IMR-90 (cell line): Measurements from ENCODE around the gene PIM3. TPM values are rescaled to one million over a fixed set of nuclear protein-coding genes. Genes with fewer than 3 reads are reported as not detected.

ENCODE experiments used
- ATAC-seq: fragments of 200-7000 bp; cut with Tn5 transposase; 2 replicates; pipeline ENCODE4 v1.9.1; 2020; ENCODE audit warnings: low read depth, mild to moderate bottlenecking, moderate library complexity
- BruUV-seq: library from RNA; stranded (reverse); fragments of 400-500 nt; replicated peaks from 2 replicates; lab custom pipeline; 2021; lab: Mats Ljungman, UMichigan
- CTCF ChIA-PET: fragments of 300-600 bp; formaldehyde crosslinking; extraction: SDS; loops from one replicate; lab custom pipeline; 2021; ENCODE audit warnings: antibody characterized with exemption; lab: Yijun Ruan, JAX
- POLR2A ChIA-PET: fragments of 300-600 bp; sonication (Branson Sonifier 250); formaldehyde crosslinking; loops from one replicate; lab custom pipeline; 2022; ENCODE audit warnings: antibody characterized with exemption; ENCODE audit not compliant: unreplicated experiment; lab: Charles Lee
- DNase-seq: peaks from one replicate; pipeline ENCODE4 v3.0.0; 2013
- H2AFZ ChIP-seq: replicated peaks from 2 replicates; pipeline ENCODE3; 2013; ENCODE audit warnings: low read length, mild to moderate bottlenecking; ENCODE audit not compliant: poor library complexity
- H2AK5ac ChIP-seq: 2 replicates; pipeline ENCODE4 v1.6.1; 2013; ENCODE audit warnings: low read depth, low read length, inconsistent platforms
- H2AK9ac ChIP-seq: replicated peaks from 2 replicates; pipeline ENCODE3; 2013; ENCODE audit warnings: mild to moderate bottlenecking, low read depth, low read length, moderate library complexity; ENCODE audit not compliant: poor library complexity
- H2BK120ac ChIP-seq: 2 replicates; pipeline ENCODE4 v1.6.1; 2013; ENCODE audit warnings: low read depth, low read length, inconsistent platforms
- H2BK15ac ChIP-seq: 3 replicates; pipeline ENCODE4 v1.6.1; 2013; ENCODE audit warnings: low read depth, low read length, inconsistent platforms
- H2BK20ac ChIP-seq: 2 replicates; pipeline ENCODE4 v1.6.1; 2013; ENCODE audit warnings: low read depth, mild to moderate bottlenecking, inconsistent platforms, low read length, moderate library complexity
- H2BK5ac ChIP-seq: 2 replicates; pipeline ENCODE4 v1.6.1; 2013; ENCODE audit warnings: mild to moderate bottlenecking, low read depth, low read length, inconsistent platforms; ENCODE audit not compliant: poor library complexity, severe bottlenecking
- H3K14ac ChIP-seq: replicated peaks from 2 replicates; pipeline ENCODE4 v1.6.1; 2013; ENCODE audit warnings: low read depth, low read length, inconsistent platforms
- H3K18ac ChIP-seq: 2 replicates; pipeline ENCODE4 v1.6.1; 2013; ENCODE audit warnings: low read depth, low read length, control low read depth
- H3K23ac ChIP-seq: 2 replicates; pipeline ENCODE4 v1.6.1; 2013; ENCODE audit warnings: low read depth, low read length, inconsistent platforms
- H3K27ac ChIP-seq: 2 replicates; pipeline ENCODE4 v1.5.1; 2013; ENCODE audit warnings: mild to moderate bottlenecking, control low read depth, low read length; ENCODE audit not compliant: insufficient read depth
- H3K27me3 ChIP-seq: 2 replicates; pipeline ENCODE4 v1.6.1; 2013; ENCODE audit warnings: low read length; ENCODE audit not compliant: control insufficient read depth, insufficient read depth
- H3K36me3 ChIP-seq: 2 replicates; pipeline ENCODE4 v1.6.1; 2013; ENCODE audit warnings: low read length, mixed read lengths; ENCODE audit not compliant: control insufficient read depth, insufficient read depth
- H3K4ac ChIP-seq: 2 replicates; pipeline ENCODE4 v1.6.1; 2013; ENCODE audit warnings: low read depth, low read length, inconsistent platforms
- H3K4me1 ChIP-seq: 2 replicates; pipeline ENCODE4 v1.6.1; 2013; ENCODE audit warnings: low read length, mixed read lengths; ENCODE audit not compliant: control insufficient read depth, insufficient read depth
- H3K4me2 ChIP-seq: 2 replicates; pipeline ENCODE4 v1.6.1; 2013; ENCODE audit warnings: low read depth, mild to moderate bottlenecking, control low read depth, low read length, moderate library complexity
- H3K4me3 ChIP-seq: 2 replicates; pipeline ENCODE4 v1.5.1; 2013; ENCODE audit warnings: low read depth, mild to moderate bottlenecking, control low read depth, low read length, moderate library complexity; ENCODE audit not compliant: insufficient read depth
- H3K56ac ChIP-seq: 2 replicates; pipeline ENCODE4 v1.6.1; 2013; ENCODE audit warnings: low read length, inconsistent platforms; ENCODE audit not compliant: insufficient read depth; ENCODE audit errors: extremely low read depth
- H3K79me1 ChIP-seq, 2 experiments: 2 replicates each; pipeline ENCODE4 v1.6.1; 2013; ENCODE audit warnings: low read length in 2 of 2, inconsistent platforms in 1 of 2, low read depth in 1 of 2
- H3K9ac ChIP-seq: 2 replicates; pipeline ENCODE4 v1.6.1; 2013; ENCODE audit warnings: low read depth, low read length, control low read depth
- H3K9me1 ChIP-seq: 2 replicates; pipeline ENCODE4 v1.6.1; 2013; ENCODE audit warnings: low read length, inconsistent platforms; ENCODE audit not compliant: insufficient read depth
- H3K9me3 ChIP-seq: 2 replicates; pipeline ENCODE4 v1.6.1; 2013; ENCODE audit warnings: low read length; ENCODE audit not compliant: control insufficient read depth, insufficient read depth
- H4K20me1 ChIP-seq: 2 replicates; pipeline ENCODE4 v1.6.1; 2013; ENCODE audit warnings: low read length, inconsistent platforms; ENCODE audit not compliant: insufficient read depth
- H4K5ac ChIP-seq: 2 replicates; pipeline ENCODE4 v1.6.1; 2013; ENCODE audit warnings: mild to moderate bottlenecking, low read depth, low read length, control low read depth
- H4K8ac ChIP-seq, 2 experiments: 2 replicates each; pipeline ENCODE4 v1.6.1; 2013; ENCODE audit warnings: low read depth in 2 of 2, low read length in 2 of 2, control low read depth in 1 of 2, inconsistent platforms in 1 of 2
- H4K91ac ChIP-seq: 2 replicates; pipeline ENCODE4 v1.6.1; 2013; ENCODE audit warnings: low read depth, low read length, inconsistent platforms; ENCODE audit not compliant: insufficient read depth
- BHLHE40 ChIP-seq: fragments of 150-350 bp; IDR thresholded peaks from 2 replicates; pipeline ENCODE4 v1.6.1; 2016; ENCODE audit warnings: mild to moderate bottlenecking, low read depth, low read length
- CEBPB ChIP-seq: IDR thresholded peaks from 2 replicates; pipeline ENCODE4 v1.6.1; 2012; ENCODE audit warnings: low read depth, low read length, improper control_type of control experiment
- CTCF ChIP-seq: conservative IDR thresholded peaks from 2 replicates; pipeline ENCODE4 v1.5.1; 2012; ENCODE audit warnings: mild to moderate bottlenecking, low read depth, low read length, improper control_type of control experiment
- MAFK ChIP-seq: IDR thresholded peaks from 2 replicates; pipeline ENCODE4 v1.6.1; 2012; ENCODE audit warnings: low read depth, low read length, improper control_type of control experiment
- MXI1 ChIP-seq: IDR thresholded peaks from 2 replicates; pipeline ENCODE4 v1.6.1; 2012; ENCODE audit warnings: low read depth, mild to moderate bottlenecking, low read length, moderate library complexity, borderline replicate concordance
- NFE2L2 ChIP-seq: fragments of 150-350 bp; IDR thresholded peaks from 2 replicates; pipeline ENCODE4 v1.6.1; 2016; ENCODE audit warnings: low read depth, mild to moderate bottlenecking, low read length
- POLR2A ChIP-seq: IDR thresholded peaks from 2 replicates; pipeline ENCODE4 v1.6.1; 2012; ENCODE audit warnings: mild to moderate bottlenecking, low read depth, low read length
- RAD21 ChIP-seq: IDR thresholded peaks from 2 replicates; pipeline ENCODE4 v1.6.1; 2012; ENCODE audit warnings: low read length, improper control_type of control experiment
- RCOR1 ChIP-seq: IDR thresholded peaks from 2 replicates; pipeline ENCODE4 v1.6.1; 2012; ENCODE audit warnings: mild to moderate bottlenecking, low read length, improper control_type of control experiment; ENCODE audit not compliant: insufficient replicate concordance
- WGBS, 2 experiments: methylation state at CpG; one replicate each; pipeline versions ENCODE4 v1.1.5 to v1.1.7; 2013; ENCODE audit warnings: missing lambda C conversion rate in 2 of 2; ENCODE audit not compliant: insufficient read length in 1 of 2; ENCODE audit errors: extremely low coverage in 2 of 2; 5-methylcytosine and 5-hydroxymethylcytosine counted together
- dilution Hi-C: fragments of 300-500 bp; cut with HindIII; formaldehyde crosslinking; loops from one replicate; pipeline ENCODE4 v1.14.3; 2018; ENCODE audit warnings: low sequenced_read_pairs; ENCODE audit not compliant: unreplicated experiment
- in situ Hi-C: fragments of 300-500 bp; cut with MboI; formaldehyde crosslinking; loops from 3 replicates; pipeline ENCODE4 v1.14.3; 2019; ENCODE audit warnings: low sequenced_read_pairs, inconsistent platforms, mixed read lengths
- intact Hi-C: fragments of 100-400 bp; cut with micrococcal nuclease; formaldehyde crosslinking; loops from 2 replicates; pipeline ENCODE4 v1.10.0; 2022
- polyA plus RNA-seq, 3 experiments: library from polyadenylated mRNA; depleted of rRNA; stranded (reverse); fragments of >200 nt; gene quantifications; 2 replicates each; pipeline ENCODE4 v1.2.3, GENCODE V29; 2012; ENCODE audit warnings: low replicate concordance in 1 of 3
- total RNA-seq: library from RNA; depleted of rRNA; stranded (reverse); fragments of >200 nt; gene quantifications from 2 replicates; pipeline ENCODE4 v1.2.3, GENCODE V29; 2012

Gene PIM3
- total and polyA plus RNA-seq, 2 of the 4 experiments (the other 2 are of a cell fraction): 8.6 to 24.7 TPM

GRCh38 chr22:49942565-49943404 is 17.8 kb upstream of the PIM3 start:
- Histone ChIP-seq H3K23ac (no peak overlapping the region), H4K5ac (no peak overlapping the region), H4K8ac (no peak overlapping the region), H2BK20ac (no peak overlapping the region), H3K4me1 (no peaks in the 10 kb centered on the region), H3K36me3 (no peaks in the 10 kb centered on the region), H3K9me1 (no peaks in the 10 kb centered on the region), H3K4ac (no peak overlapping the region), H2BK120ac (no peak overlapping the region), H3K9ac (no peak overlapping the region), H3K9me3 (no peaks in the 10 kb centered on the region), H3K27me3 (no peaks in the 10 kb centered on the region), H3K79me1 (no peaks in the 10 kb centered on the region), H3K4me3 (no peak overlapping the region), H3K56ac (no peak overlapping the region), H3K4me2 (no peak overlapping the region), H3K18ac (no peak overlapping the region), H2AFZ (no peak overlapping the region), H4K91ac (no peak overlapping the region), H3K27ac (no peak overlapping the region), H2BK5ac (no peak overlapping the region), H4K20me1 (no peaks in the 10 kb centered on the region), H2AK5ac (no peak overlapping the region), H3K14ac (no peak overlapping the region), H2BK15ac (no peak overlapping the region), H2AK9ac (no peak overlapping the region)
- 80 to 100% methylated on average over 3 to 7 of the region's 21 CpGs for WGBS, 2 experiments
- dilution Hi-C loops: no loop called here
- TF ChIP-seq NFE2L2 (no peak), RCOR1 (no peak), CTCF (no peak), BHLHE40 (no peak), POLR2A (no peak), MAFK (no peak), CEBPB (no peak), RAD21 (no peak), MXI1 (no peak)
- BruUV-seq: no TSS peak
- intact Hi-C loops: no loop called here
- ATAC-seq (no peak), DNase-seq (no peak)
- CTCF ChIA-PET: interaction anchor here (1.0 kb wide), 1 partner anchor 41 kb away, joined by 3 read pairs; no protein-coding TSS in a partner anchor
- in situ Hi-C loops: no loop called here
- POLR2A ChIA-PET: interaction anchor here (0.5 kb wide), 1 partner anchor 9 kb away, joined by 3 read pairs; no protein-coding TSS in a partner anchor
